Cardiac muscle cell (in vitro differentiated cells and primary cell): ENCODE data around the gene CNOT8. TPM values are rescaled to one million over a fixed set of nuclear protein-coding genes. Genes with fewer than 3 reads are reported as not detected.
A peak's percentile ranks its signal among the peaks of the same experiment; 100 is the strongest.

ENCODE experiments used
- DNase-seq, 2 donors: peaks; one replicate each; pipeline versions ENCODE4 v3.0.0 to v3.0.0-alpha.2; 2010 to 2017; ENCODE audit warnings: low read depth in 1 of 2, low spot score in 1 of 2
- H3K27ac ChIP-seq: fragments of 200-600 bp; sonication (generic); 2 replicates; pipeline ENCODE4 v1.5.1; 2016
- H3K27me3 ChIP-seq: fragments of 200-600 bp; sonication (generic); 2 replicates; pipeline ENCODE4 v1.6.0; 2016; ENCODE audit warnings: control low read depth
- H3K36me3 ChIP-seq: fragments of 200-600 bp; sonication (generic); 2 replicates; pipeline ENCODE4 v1.5.1; 2016; ENCODE audit warnings: control low read depth
- H3K4me1 ChIP-seq: fragments of 200-600 bp; sonication (generic); 2 replicates; pipeline ENCODE4 v1.8.1; 2017; ENCODE audit warnings: low read depth, mild to moderate bottlenecking, mixed run types
- H3K4me3 ChIP-seq: fragments of 200-600 bp; sonication (generic); 2 replicates; pipeline ENCODE4 v1.5.1; 2016; ENCODE audit warnings: mild to moderate bottlenecking
- H3K9me3 ChIP-seq: fragments of 200-600 bp; sonication (generic); 2 replicates; pipeline ENCODE4 v1.5.1; 2017; ENCODE audit warnings: low read depth, mild to moderate bottlenecking, control low read depth
- polyA plus RNA-seq: library from polyadenylated mRNA; unstranded; fragments of >200 nt; fragmentation: Nextera tagmentation; extraction: Ambion mirVana; gene quantifications from 2 replicates; pipeline ENCODE4 v1.2.1, GENCODE V29; 2016
- total RNA-seq: library from RNA; depleted of rRNA; stranded (reverse); fragments of >200 nt; gene quantifications from 2 replicates; pipeline ENCODE4 v1.2.3, GENCODE V29; 2016
- TF ChIP-seq, protein P1 (sequence below): IDR thresholded peaks from 2 replicates; pipeline ENCODE4 v1.5.1; 2012; ENCODE audit warnings: low read depth, mild to moderate bottlenecking, low read length

CNOT8 gene
- total and polyA plus RNA-seq, 2 experiments from 2014 or later, result 37.2 to 45.2 TPM

DNA sequence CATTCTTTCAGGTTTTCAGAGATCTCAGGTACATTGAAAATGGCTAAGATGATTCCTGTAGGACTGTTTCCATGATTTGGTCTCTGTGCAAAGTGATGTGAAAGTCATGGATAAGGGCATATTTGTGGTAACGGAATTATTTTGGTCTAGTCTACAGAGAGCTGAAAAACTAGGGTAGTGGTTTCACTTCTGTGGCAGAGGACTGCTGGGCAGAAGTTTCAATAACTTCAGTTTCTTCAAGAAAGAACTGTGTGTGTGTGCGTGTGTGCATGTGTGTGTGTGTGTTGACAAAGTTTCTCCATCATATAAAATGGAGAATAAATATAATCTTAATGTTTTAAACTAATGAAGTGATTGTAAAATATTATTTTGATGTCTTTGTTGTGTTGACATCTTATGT is 4.3 kb downstream of the CNOT8 start:
- Histone ChIP-seq H3K36me3 (peaks cover 14% of the 10 kb centered on the region), H3K4me1 (no peaks in the 10 kb centered on the region), H3K27me3 (no peaks in the 10 kb centered on the region), H3K27ac (no peak overlapping the region), H3K4me3 (no peak overlapping the region), H3K9me3 (no peaks in the 10 kb centered on the region)
- TF ChIP-seq, protein P1, sequence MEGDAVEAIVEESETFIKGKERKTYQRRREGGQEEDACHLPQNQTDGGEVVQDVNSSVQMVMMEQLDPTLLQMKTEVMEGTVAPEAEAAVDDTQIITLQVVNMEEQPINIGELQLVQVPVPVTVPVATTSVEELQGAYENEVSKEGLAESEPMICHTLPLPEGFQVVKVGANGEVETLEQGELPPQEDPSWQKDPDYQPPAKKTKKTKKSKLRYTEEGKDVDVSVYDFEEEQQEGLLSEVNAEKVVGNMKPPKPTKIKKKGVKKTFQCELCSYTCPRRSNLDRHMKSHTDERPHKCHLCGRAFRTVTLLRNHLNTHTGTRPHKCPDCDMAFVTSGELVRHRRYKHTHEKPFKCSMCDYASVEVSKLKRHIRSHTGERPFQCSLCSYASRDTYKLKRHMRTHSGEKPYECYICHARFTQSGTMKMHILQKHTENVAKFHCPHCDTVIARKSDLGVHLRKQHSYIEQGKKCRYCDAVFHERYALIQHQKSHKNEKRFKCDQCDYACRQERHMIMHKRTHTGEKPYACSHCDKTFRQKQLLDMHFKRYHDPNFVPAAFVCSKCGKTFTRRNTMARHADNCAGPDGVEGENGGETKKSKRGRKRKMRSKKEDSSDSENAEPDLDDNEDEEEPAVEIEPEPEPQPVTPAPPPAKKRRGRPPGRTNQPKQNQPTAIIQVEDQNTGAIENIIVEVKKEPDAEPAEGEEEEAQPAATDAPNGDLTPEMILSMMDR, result no peak
- peak in 1 of 2 donors; percentile 23 for DNase-seq

GRCh38 chr5:154863291-154864080 is 5.1 kb downstream of the CNOT8 start:
- no peak for DNase-seq
- H3K4me1 ChIP-seq, result no peaks in the 10 kb centered on the region
- no peaks in the 10 kb centered on the region for H3K9me3 ChIP-seq
- no peak overlapping the region for H3K4me3 ChIP-seq
- TF ChIP-seq, protein P1, result no peak
- H3K27me3 ChIP-seq, result no peaks in the 10 kb centered on the region
- H3K27ac ChIP-seq, result no peak overlapping the region
- H3K36me3 ChIP-seq, result peaks cover 14% of the 10 kb centered on the region

DNA sequence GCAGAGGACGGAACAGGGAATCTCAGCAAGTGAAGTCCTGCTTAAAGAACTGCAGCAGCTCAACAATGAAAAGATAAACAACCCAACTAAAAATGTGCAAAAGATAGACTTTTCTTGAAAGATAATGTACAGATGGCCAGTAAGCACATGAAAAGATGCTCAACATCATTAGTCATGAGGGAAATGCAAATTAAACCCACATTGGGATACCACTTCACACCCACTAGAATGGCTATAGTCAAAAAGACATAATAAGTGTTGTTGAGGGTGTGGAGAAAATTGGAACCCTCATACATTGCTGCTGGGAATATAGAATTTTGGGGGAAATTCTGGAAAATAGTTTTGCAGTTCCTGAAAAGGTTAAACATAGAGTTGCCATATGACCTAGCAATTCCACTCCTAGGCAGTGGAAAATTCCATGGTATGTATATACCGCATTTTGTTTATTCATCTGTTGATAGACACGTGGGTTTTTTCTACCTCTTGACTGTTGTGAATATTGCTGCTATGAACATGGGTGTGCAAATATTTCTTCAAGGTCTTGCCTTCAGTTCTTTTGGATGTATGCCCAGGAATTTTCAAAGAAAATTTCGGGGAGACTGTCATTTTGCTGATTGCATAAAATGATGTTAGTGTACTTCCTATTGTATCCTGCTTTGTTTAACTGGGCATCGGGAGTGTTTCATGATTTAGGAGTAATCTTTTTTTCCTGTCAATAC is 7.2 kb downstream of the CNOT8 start:
- Histone ChIP-seq H3K27ac (no peak overlapping the region), H3K36me3 (peaks cover 14% of the 10 kb centered on the region), H3K9me3 (no peaks in the 10 kb centered on the region), H3K27me3 (no peaks in the 10 kb centered on the region), H3K4me3 (no peak overlapping the region), H3K4me1 (no peaks in the 10 kb centered on the region)
- DNase-seq, result peak in 1 of 2 donors; percentile 15
- TF ChIP-seq, protein P1, result no peak

- DNase-seq, result no peak
- Histone ChIP-seq H3K9me3 (no peaks in the 10 kb centered on the region), H3K4me3 (no peak overlapping the region), H3K4me1 (no peaks in the 10 kb centered on the region), H3K36me3 (peaks cover 20% of the 10 kb centered on the region), H3K27me3 (no peaks in the 10 kb centered on the region), H3K27ac (no peak overlapping the region)
- TF ChIP-seq, protein P1, result no peak
Measured at GRCh38 chr5:154866841-154867240, 8.4 kb downstream of the CNOT8 start.

DNA sequence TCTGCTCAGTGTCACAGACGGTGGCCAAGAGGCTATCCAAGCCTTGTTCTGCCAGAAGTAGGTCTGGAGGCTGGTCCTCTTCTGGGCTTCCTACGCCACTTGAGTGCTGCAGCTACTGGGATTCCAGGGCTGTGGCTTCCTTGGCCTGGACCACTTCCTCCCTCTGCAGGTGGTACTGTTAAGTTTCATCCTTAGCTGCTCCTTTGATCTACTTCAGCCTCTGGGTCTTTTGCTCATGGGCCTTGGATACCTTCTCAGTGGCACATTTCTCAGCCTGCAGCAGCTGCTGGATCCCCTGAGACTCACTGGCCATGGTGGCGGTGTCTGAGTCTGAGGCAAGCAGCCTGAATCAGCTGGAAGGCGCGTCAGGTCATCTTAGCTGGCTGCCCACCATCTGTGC is 10.3 kb downstream of the CNOT8 start:
- H3K4me3 ChIP-seq, result no peak overlapping the region
- H3K27me3 ChIP-seq, result no peaks in the 10 kb centered on the region
- no peaks in the 10 kb centered on the region for H3K4me1 ChIP-seq
- peak overlapping the region; percentile 25 for H3K27ac ChIP-seq
- peak; percentile 20 to 26 for DNase-seq
- H3K36me3 ChIP-seq, result peaks cover 39% of the 10 kb centered on the region
- TF ChIP-seq, protein P1, result peak; percentile 7
- no peaks in the 10 kb centered on the region for H3K9me3 ChIP-seq
